ENCODE measurements around the gene ATP11B. TPM values are rescaled to one million over a fixed set of nuclear protein-coding genes. Genes with fewer than 3 reads are reported as not detected.

The ATP11B gene
- total RNA-seq, 2 experiments from 2014 or later: 85.7 to 95.3 TPM

- ATAC-seq (no peak), DNase-seq (no peak)
- Mint-ChIP-seq H3K9me3 (no peaks in the 10 kb centered on the region), H3K4me3 (no peak overlapping the region), H3K27ac (no peak overlapping the region), H3K36me3 (ENCODE audit: low read depth) (peaks cover 10% of the 10 kb centered on the region), H3K27me3 (no peaks in the 10 kb centered on the region), H3K4me1 (ENCODE audit: low read depth) (peaks cover 61% of the 10 kb centered on the region)
- intact Hi-C loops (cut with micrococcal nuclease): no loop called here
- CTCF ChIA-PET: no interaction called here
- TF ChIP-seq, protein P1, sequence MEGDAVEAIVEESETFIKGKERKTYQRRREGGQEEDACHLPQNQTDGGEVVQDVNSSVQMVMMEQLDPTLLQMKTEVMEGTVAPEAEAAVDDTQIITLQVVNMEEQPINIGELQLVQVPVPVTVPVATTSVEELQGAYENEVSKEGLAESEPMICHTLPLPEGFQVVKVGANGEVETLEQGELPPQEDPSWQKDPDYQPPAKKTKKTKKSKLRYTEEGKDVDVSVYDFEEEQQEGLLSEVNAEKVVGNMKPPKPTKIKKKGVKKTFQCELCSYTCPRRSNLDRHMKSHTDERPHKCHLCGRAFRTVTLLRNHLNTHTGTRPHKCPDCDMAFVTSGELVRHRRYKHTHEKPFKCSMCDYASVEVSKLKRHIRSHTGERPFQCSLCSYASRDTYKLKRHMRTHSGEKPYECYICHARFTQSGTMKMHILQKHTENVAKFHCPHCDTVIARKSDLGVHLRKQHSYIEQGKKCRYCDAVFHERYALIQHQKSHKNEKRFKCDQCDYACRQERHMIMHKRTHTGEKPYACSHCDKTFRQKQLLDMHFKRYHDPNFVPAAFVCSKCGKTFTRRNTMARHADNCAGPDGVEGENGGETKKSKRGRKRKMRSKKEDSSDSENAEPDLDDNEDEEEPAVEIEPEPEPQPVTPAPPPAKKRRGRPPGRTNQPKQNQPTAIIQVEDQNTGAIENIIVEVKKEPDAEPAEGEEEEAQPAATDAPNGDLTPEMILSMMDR (IDR thresholded peaks at IDR 0.05): no peak
- POLR2A ChIA-PET: no interaction called here
These were observed 18.8 kb downstream of the ATP11B start for GRCh38 chr3:182812123-182812522.

DNA sequence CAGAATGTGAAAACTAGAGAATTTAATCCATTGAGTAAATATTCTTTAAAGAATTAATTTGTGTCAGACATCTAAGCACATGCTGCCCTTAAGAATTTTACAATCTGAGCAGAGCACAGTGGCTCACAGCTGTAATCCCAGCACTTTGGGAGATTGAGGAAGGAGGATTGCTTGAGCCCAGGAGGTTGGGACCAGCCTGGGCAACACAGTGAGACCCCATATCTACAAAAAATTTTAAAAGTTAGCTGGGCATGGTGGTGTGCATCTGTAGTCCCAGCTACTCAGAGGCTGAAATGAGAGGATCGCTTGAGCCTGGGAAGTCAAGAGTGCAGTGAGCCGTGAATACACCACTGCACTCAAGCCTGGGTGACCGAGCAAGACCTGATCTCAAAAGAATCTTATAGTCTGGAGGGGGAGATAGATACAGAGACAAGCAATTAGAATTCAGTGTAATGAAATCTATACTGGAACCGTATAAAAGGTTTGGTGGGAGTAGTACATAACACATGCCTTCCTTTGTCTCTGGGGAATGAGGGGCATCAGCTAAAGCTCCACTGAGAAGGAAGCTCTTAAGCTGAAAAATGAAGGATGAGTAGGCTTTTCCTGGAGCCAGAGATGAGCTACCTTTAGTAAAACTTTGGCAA, 21.2 kb downstream of the ATP11B start:
- no peak overlapping the region for H3K27ac Mint-ChIP-seq
- TF ChIP-seq, protein P1 (IDR thresholded peaks at IDR 0.05): no peak
- CTCF ChIA-PET: interaction anchor here (1.1 to 1.4 kb wide), 3 partner anchors 95 to 131 kb away, joined by 3 to 4 read pairs (median 4); no protein-coding TSS in a partner anchor
- intact Hi-C loops (cut with micrococcal nuclease): no loop called here
- H3K27me3 Mint-ChIP-seq: no peaks in the 10 kb centered on the region
- H3K9me3 Mint-ChIP-seq: no peaks in the 10 kb centered on the region
- H3K36me3 Mint-ChIP-seq (ENCODE audit: low read depth): peaks cover 9% of the 10 kb centered on the region
- POLR2A ChIA-PET: interaction anchor here (1.0 kb wide), 1 partner anchor 21 kb away, joined by 4 read pairs; the partner anchor contains the start of gene ATP11B
- ATAC-seq: no peak
- no peak overlapping the region for H3K4me3 Mint-ChIP-seq
- peaks cover 54% of the 10 kb centered on the region for H3K4me1 Mint-ChIP-seq (ENCODE audit: low read depth)
- no peak for DNase-seq

DNA sequence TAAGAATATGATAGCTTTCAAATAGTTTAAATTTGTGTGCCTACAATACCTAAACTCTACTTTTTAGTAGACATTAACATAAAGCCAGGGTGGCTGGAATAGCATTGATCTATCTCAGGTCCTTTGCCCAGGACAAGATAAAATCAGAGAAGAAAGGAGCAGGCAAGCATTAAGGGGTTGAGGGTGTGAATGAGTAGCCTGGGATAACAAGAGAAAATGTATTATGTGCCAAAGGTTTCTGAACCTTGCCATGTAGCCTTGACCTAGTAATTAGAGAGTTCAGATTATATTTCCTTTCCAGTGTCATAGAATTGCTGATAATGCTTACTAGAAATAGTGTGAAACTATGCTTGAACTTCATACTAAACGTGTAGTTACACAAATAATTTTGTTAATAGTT, 22.9 kb downstream of the ATP11B start:
- Mint-ChIP-seq H3K27me3 (no peaks in the 10 kb centered on the region), H3K4me3 (no peak overlapping the region), H3K4me1 (ENCODE audit: low read depth) (peaks cover 49% of the 10 kb centered on the region), H3K9me3 (no peaks in the 10 kb centered on the region), H3K27ac (no peak overlapping the region), H3K36me3 (ENCODE audit: low read depth) (peaks cover 18% of the 10 kb centered on the region)
- DNase-seq: no peak
- CTCF ChIA-PET: interaction anchor here (1.0 kb wide), 1 partner anchor 10 kb away, joined by 3 read pairs; no protein-coding TSS in a partner anchor
- TF ChIP-seq, protein P1 (IDR thresholded peaks at IDR 0.05): no peak
- POLR2A ChIA-PET: interaction anchor here (0.6 kb wide), 1 partner anchor 94 kb away, joined by 3 read pairs; no protein-coding TSS in a partner anchor
- intact Hi-C loops (cut with micrococcal nuclease): no loop called here
- ATAC-seq: no peak

DNA sequence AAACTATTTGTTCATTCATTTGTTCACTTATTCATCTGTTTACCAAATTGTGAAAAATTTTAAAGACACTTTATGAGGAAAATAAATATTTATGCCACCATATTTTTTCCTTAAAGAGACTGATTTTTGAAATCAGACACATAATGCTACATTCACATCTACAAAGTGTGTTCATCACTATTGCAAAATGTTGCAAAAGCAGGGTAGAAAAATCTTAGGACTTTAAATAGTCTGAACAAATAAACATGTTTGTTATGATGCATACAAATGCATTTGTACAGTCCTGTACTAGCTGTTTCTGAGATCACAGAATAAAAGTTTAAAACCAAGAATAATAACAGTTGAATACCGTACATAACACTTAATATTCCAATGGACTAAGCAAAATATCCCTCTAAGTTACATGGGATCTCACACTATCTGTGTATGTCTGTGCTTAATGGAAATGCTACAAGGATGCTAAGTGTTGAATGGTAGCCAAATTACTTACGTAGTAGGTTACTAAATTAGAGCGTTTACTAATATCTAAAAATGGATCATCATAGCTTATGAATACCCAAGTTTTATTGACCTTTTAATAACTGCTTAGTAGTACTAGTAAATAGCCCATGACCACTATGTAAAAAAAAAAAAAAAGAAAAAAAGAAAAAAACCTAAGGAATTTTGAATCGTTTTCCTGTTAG, 25.1 kb downstream of the ATP11B start:
- CTCF ChIA-PET: no interaction called here
- Mint-ChIP-seq H3K27me3 (no peaks in the 10 kb centered on the region), H3K4me3 (no peak overlapping the region), H3K36me3 (ENCODE audit: low read depth) (peaks cover 29% of the 10 kb centered on the region), H3K4me1 (ENCODE audit: low read depth) (peaks cover 37% of the 10 kb centered on the region), H3K9me3 (peaks cover 3% of the 10 kb centered on the region), H3K27ac (no peak overlapping the region)
- DNase-seq (no peak), ATAC-seq (no peak)
- POLR2A ChIA-PET: no interaction called here
- intact Hi-C loops (cut with micrococcal nuclease): no loop called here
- TF ChIP-seq, protein P1 (IDR thresholded peaks at IDR 0.05): no peak
